ENCODE measurements around the gene CCT7. TPM values are rescaled to one million over a fixed set of nuclear protein-coding genes. Genes with fewer than 3 reads are reported as not detected.

Gene CCT7
- polyA plus RNA-seq, 2 of the 4 experiments (the other 2 are of a cell fraction), result 685 to 850 TPM

- TF ChIP-seq NFE2L2 (conservative IDR thresholded peaks at IDR 0.05; ENCODE audit: low read length) (no peak), CBX8 (IDR thresholded peaks at IDR 0.05) (no peak), ESRRA (IDR thresholded peaks at IDR 0.05; ENCODE audit: borderline replicate concordance, low read length) (no peak), MAFK (IDR thresholded peaks at IDR 0.05; ENCODE audit: partially characterized antibody) (no peak)
These were observed 32.9 kb downstream of the CCT7 start (continued) for GRCh38 chr2:73267008-73267407.

GRCh38 chr2:73268366-73268829 is 34.3 kb downstream of the CCT7 start:
- Histone ChIP-seq H3K4me2 (peak overlapping the region; percentile 78), H3K27ac (no peak overlapping the region), H3K4me3 (peak overlapping the region; percentile 43; the same call in 2 of the 3 replicates), H3K9me3 (no peaks in the 10 kb centered on the region), H3K4me1 (peaks cover 7% of the 10 kb centered on the region; the same call in 1 of the 3 replicates)
- DNase-seq (ENCODE audit: low read depth in 1 of 2, low spot score in 1 of 2) (no peak), ATAC-seq (peak in 1 of 2 experiments; percentile 4; a peak in 1 of 6 replicates), FAIRE-seq (no peak)
- TF ChIP-seq CEBPB (IDR thresholded peaks at IDR 0.05), result no peak
- no peak for TF ChIP-seq HES2 (IDR thresholded peaks at IDR 0.05)
- no peak for TF ChIP-seq RCOR1 (IDR thresholded peaks at IDR 0.05; ENCODE audit: low read depth, low read length)
- CTCF ChIA-PET, result interaction anchor here (0.6 to 2.1 kb wide), 11 partner anchors 10 to 82 kb away, joined by 3 to 21 read pairs (median 4); partner anchors contain the start of gene EGR4
- POLR2A ChIA-PET, result interaction anchor here (1.3 kb wide), 1 partner anchor 34 kb away, joined by 6 read pairs; the partner anchor contains the start of gene CCT7
- WGBS (ENCODE audit: missing lambda C conversion rate), result 91% methylated on average over 14 of the region's 14 CpGs

GRCh38 chr2:73268830-73269685 is 35.0 kb downstream of the CCT7 start:
- H3K4me1 ChIP-seq, result peaks cover 7% of the 10 kb centered on the region; the same call in 1 of the 3 replicates
- TF ChIP-seq ATOH8 (CRISPR knock-in tag; IDR thresholded peaks at IDR 0.05; ENCODE audit: low read depth), result no peak
- TF ChIP-seq MAX (IDR thresholded peaks at IDR 0.05), result peak; percentile 82
- peak; percentile 36; the same call in 2 of the 3 replicates for TF ChIP-seq CTCF (IDR thresholded peaks at IDR 0.05)
- TF ChIP-seq HMGXB4 (CRISPR knock-in tag; IDR thresholded peaks at IDR 0.05; ENCODE audit: borderline replicate concordance), result 0 out of 2 replicates have a peak, but pooled peaks have one; percentile 24
- peak in 1 of 2 experiments; percentile 33; a peak in 1 of 5 replicates for TF ChIP-seq JUN (IDR thresholded peaks at IDR 0.05)
- TF ChIP-seq KDM5A (IDR thresholded peaks at IDR 0.05), result no peak
- TF ChIP-seq BCL3 (IDR thresholded peaks at IDR 0.05), result no peak
- peak; percentile 88 for TF ChIP-seq E2F6 (IDR thresholded peaks at IDR 0.05; ENCODE audit: borderline replicate concordance, low read depth)
- WGBS (ENCODE audit: missing lambda C conversion rate), result 45% methylated on average over 59 of the region's 113 CpGs
- peak overlapping the region; percentile 78 for H3K4me2 ChIP-seq
- H3K27ac ChIP-seq, result peak overlapping the region; percentile 66 to 82
- no peaks in the 10 kb centered on the region for H3K9me3 ChIP-seq
- POLR2A ChIA-PET, result interaction anchor here (1.3 kb wide), 1 partner anchor 35 kb away, joined by 6 read pairs; the partner anchor contains the start of gene CCT7
- H3K4me3 ChIP-seq, result peak overlapping the region; percentile 43
- FAIRE-seq, result no peak
- CTCF ChIA-PET, result interaction anchor here (0.6 to 2.1 kb wide), 12 partner anchors 9 to 92 kb away, joined by 3 to 21 read pairs (median 4); partner anchors contain the start of gene EGR4
- DNase-seq (ENCODE audit: low read depth in 1 of 2, low spot score in 1 of 2), result peak; percentile 82 to 83
- ATAC-seq, result peak; percentile 79 to 80
